HL-60/S4 (cell line): Measurements from ENCODE around the gene IL37.

Experiments
- in situ Hi-C: fragments of 300-500 bp; cut with MboI; formaldehyde crosslinking; loops from 2 replicates; pipeline ENCODE4 v1.14.3; 2022; ENCODE audit warnings: low sequenced_read_pairs

The IL37 gene

GRCh38 chr2:112949456-112949855 lies 38.5 kb downstream of the IL37 start:
- in situ Hi-C loops = no loop called here

GRCh38 chr2:112954364-112954763 lies 43.4 kb downstream of the IL37 start:
- in situ Hi-C loops = no loop called here

GRCh38 chr2:112957511-112957910 lies 46.5 kb downstream of the IL37 start:
- in situ Hi-C loops = no loop called here

- in situ Hi-C loops = no loop called here
Measured at GRCh38 chr2:112958428-112959108, 47.6 kb downstream of the IL37 start.

GRCh38 chr2:112959109-112959812 lies 48.3 kb downstream of the IL37 start:
- in situ Hi-C loops = no loop called here

- in situ Hi-C loops = no loop called here
Measured at GRCh38 chr2:112960230-112960825, 49.4 kb downstream of the IL37 start.

- in situ Hi-C loops = no loop called here
Measured at GRCh38 chr2:112962308-112963175, 51.6 kb downstream of the IL37 start.

- in situ Hi-C loops = no loop called here
Measured at GRCh38 chr2:112967023-112967422, 56.1 kb downstream of the IL37 start.
